ENCODE results near the gene PPP1R1B.

DNA sequence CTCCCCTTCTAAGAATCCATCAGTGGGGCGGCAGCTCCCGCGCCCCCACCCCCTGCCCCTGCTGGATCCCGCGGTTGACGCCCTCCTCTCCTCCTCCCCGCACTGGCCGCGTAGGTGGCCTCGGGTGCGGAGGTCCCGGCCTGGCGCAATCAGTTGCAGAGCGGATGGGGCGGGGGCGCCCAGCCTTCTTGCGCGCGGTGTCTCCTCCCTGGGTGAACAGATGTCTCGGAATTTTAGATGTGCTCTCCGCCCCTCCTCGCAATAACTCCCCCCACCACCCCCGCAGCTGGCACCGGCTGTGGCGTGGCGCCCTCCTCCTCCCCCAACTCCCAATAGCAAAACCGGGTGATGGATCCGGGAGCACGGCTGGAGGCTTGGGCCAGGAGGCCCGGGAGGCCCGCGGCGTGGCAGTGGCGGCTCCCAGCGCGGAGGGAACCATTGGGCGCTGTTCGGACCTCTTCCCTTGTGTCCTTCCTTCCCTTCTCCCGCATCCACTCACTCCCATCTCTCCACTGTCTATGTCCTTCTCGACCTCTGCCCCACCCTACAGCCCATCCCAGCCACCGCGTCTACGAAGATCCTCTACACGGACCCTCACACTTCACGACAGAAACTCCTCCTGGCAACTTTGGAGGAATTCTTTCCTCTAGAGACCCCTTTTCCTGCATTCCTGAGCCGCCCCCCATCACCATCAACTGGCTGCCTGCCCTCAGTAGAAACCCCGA is 30.0 kb upstream of the PPP1R1B start:
- TF ChIP-seq, protein P1, sequence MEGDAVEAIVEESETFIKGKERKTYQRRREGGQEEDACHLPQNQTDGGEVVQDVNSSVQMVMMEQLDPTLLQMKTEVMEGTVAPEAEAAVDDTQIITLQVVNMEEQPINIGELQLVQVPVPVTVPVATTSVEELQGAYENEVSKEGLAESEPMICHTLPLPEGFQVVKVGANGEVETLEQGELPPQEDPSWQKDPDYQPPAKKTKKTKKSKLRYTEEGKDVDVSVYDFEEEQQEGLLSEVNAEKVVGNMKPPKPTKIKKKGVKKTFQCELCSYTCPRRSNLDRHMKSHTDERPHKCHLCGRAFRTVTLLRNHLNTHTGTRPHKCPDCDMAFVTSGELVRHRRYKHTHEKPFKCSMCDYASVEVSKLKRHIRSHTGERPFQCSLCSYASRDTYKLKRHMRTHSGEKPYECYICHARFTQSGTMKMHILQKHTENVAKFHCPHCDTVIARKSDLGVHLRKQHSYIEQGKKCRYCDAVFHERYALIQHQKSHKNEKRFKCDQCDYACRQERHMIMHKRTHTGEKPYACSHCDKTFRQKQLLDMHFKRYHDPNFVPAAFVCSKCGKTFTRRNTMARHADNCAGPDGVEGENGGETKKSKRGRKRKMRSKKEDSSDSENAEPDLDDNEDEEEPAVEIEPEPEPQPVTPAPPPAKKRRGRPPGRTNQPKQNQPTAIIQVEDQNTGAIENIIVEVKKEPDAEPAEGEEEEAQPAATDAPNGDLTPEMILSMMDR (IDR thresholded peaks at IDR 0.05) = no peak
- TF ChIP-seq POLR2A (IDR thresholded peaks at IDR 0.05) (no peak), EP300 (IDR thresholded peaks at IDR 0.05) (no peak), POLR2AphosphoS5 (IDR thresholded peaks at IDR 0.05) (no peak)

Measured in suprapubic skin (tissue), 4 donors.